Measurements from ENCODE around the gene LARGE1.

Gene LARGE1

DNA sequence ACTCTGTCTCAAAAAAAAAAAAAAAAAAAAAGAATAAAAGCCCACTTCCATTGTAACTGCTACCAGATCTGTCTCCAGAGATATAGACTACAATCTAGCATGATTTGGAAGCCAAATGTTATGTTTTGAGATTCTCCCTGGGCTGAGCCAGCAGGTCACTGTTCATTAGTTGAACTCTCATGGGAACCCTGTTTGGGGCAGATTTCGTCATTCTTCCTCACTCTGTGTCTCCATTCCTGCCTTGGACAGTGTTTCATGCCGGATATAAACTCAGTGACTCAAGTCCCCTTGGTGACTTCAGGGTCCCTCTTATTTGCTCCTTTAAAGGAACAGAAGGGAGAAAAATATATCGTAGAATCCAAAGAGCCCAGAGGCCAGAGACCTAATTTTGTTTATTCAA lies 378.1 kb downstream of the LARGE1 start:
- no peak for DNase-seq

- DNase-seq = no peak
These were observed 380.1 kb downstream of the LARGE1 start for GRCh38 chr22:33539902-33540751.

DNA sequence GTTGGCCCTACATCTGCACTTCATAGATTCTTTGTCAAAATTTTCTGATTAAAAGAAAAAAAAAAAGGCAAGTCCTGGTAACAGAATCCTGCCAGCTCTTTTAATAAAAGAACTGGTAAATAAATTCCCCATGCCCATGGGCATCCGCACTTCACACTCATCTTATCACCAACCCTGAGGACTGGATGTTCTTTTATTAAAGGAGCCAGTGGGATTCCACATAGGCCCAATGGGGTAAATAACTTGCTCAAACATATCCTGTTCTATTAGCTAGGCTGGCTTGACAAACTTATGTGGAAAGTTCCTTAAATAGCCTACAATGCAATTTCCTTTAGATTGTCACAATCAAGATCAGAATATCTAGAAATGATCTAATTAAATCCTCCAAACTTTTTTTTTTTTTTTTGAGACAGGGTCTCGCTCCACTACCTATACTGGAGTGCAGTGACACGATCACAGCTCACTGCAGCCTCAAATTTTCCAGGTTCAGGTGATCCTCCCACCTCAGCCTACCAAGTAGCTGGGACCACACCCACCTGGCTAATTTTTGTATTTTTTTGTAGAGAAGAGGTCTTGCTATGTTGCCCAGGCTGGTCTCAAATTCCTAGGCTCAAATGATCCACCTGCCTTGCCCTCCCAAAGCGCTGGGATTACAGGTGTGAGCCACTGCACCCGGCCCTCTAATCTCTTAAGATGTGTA lies 380.9 kb downstream of the LARGE1 start:
- no peak for DNase-seq

DNA sequence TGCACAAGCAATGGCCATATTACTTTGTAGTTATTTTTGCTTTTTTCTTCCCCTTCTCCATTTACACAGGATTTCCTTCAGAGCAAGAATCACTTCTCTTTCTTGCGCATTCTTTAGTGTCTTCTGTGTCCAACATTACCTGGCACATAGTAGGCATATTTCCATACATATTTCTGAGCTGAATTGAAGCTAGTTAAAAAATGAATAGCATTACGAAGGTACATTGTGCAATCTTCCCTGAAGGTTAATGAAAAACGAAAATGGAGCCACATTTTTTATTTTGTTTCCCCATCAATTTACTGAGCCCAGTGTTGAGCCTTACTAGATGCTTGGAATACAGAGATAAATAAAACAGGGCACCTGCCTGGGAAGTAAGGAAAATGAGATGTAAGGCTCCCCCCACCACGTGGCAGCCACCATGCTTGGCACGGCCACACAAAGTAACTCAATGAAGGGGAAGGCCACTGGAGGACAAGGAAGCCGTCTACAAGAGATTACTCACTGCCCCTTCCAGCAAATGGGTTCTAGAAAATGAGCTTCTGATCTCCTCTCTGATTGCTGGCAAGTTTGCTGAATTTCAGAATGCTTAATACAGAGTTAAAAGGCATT lies 381.9 kb downstream of the LARGE1 start:
- DNase-seq = no peak

GRCh38 chr22:33537059-33537458 lies 383.2 kb downstream of the LARGE1 start:
- no peak for DNase-seq

GRCh38 chr22:33535937-33536875 lies 384.1 kb downstream of the LARGE1 start:
- no peak for DNase-seq

GRCh38 chr22:33529424-33530113 lies 390.7 kb downstream of the LARGE1 start:
- DNase-seq = no peak

DNA sequence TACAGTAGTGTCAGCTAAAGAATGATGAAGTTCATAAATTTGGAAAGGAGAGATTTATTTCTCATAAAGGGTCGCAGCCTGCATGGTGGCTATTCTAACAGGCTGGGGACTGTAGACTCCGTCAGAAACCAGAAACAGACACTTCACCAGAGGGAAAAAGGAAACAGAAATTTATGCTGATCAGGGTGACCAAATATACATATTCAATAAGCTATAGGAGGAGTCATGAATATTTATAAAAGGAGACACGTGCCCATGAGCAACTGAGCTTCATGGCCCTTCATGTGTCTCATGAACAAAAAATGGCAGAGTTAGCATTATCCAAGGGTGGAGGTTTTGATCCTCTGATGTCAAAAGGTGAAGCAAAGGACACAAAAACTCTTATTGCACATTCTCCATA lies 392.1 kb downstream of the LARGE1 start:
- no peak for DNase-seq

- DNase-seq = no peak
These were observed 393.7 kb downstream of the LARGE1 start for GRCh38 chr22:33526434-33527107.

DNA sequence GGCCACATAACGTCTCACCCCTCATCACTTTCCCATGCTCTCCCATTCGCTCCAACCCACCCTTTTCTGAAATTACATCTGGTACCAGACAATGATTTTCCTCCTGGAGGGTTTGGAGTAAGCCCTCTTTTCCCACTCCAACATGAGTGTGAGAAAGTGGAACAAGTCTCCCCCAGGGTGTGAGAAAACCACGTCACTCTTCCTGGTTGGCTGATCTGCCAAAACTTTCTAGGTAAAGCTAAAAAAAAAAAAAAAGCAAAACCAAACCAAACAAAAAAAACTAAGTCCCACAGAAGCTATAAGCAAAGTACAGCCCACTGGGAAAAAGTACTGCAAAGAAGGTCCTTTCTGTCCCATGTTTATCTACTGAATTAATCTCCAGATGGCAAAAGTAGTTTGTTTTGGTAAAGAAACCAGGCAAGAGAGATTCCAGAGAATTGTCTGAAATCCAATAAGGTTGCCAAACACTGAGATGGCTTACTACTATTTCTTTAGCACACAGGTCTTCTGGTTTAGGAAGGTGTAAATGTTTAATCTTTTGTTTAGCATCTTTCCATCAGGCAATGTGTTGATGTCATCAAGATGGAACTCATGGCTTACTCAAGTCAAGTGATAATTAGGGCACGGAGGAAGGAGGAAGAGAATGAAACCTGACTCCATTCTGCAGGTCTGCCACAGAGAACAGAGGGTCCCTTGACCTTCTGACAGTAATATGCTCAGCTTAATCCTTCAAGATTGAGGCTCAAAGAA lies 395.6 kb downstream of the LARGE1 start:
- no peak for DNase-seq

- DNase-seq = no peak
These were observed 398.2 kb downstream of the LARGE1 start for GRCh38 chr22:33521879-33522665.

- DNase-seq = no peak
These were observed 399.1 kb downstream of the LARGE1 start for GRCh38 chr22:33520904-33521780.

DNA sequence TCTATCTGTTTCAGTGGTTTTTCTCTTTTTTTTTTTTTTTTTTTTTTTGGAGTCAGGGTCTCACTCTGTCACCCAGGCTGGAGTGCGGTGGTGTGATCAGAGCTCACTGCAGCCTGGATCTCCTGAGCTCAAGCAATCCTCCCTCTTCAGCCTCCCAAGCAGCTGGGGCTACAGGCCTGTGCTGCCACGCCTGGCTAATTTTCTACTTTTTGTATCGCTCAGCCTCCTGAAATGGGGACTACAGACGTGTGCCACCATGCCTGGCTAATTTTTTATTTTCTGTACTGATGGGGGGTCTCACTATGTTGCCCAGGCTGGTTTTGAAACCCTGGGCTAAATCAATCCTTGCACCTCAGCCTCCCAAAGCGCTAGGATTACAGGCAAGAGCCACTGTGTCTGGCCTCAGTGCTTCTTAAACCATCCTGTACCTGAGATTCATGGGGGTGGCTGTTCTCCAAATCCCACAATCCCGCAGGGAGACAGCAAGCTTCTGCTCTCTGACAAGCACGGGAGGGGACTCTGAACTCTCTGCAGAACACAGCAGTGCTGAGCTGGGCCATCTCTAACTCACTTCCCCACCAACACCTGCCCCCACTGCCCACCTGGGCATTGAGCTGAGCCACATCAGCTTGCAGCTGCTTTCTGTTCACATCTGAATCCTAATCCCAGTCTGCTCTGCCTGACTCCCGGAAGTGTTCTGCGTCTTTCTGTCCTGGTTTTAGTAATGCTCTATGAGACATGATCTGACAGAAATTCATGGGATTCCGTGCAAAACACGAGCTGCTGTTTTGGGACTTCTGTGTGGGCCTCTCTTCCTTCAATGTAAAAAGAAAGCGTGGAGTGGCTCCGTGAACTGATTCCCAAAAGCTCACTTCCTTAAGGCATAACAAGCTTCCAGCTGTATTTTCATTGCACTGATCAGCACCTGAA lies 400.0 kb downstream of the LARGE1 start:
- DNase-seq = no peak

DNA sequence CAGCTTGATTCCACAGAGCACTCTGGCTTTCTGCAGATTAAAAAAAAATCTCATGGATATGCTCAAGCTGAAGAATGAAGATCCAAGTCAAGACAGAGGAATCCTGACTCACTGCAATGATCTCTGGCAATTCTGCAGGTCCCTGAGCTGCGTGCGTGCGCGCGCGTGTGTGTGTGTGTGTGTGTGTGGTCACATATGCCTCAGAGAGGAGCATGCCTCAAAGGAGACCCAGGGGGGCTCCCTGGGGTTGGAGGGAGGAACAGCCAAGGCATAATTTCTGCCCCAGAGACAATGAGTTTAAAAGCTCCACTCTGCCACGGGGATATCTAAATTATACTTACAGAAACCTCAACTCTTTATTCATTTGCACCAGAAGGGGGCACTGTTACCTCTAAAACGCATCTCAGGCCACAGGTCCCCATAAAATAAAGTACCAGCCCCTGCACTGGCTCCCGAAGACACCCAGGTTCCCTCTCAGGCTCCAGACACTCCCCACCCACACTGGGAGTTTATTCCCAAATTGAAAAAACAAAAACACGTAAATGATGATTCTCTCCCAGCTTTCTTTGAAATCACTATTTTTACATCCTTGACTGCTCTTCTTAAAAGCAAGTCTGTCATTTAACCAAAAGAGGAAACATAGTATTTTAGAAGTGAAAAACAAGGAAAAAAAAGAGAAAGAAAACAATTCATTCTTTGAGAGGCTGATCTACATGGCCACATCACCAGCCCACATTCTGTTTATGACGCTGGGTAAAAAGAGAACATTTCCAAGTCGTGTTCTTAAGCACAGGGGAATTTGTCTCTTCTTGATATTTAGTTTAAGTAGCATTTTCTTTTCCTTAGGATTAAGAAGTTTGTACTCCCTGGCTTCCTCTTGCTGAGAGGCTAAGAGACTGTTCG lies 401.0 kb downstream of the LARGE1 start:
- peak in 1 of 2 experiments; percentile 17 for DNase-seq

- DNase-seq = no peak
These were observed 401.9 kb downstream of the LARGE1 start for GRCh38 chr22:33518405-33518804.

GRCh38 chr22:33515795-33516194 lies 404.5 kb downstream of the LARGE1 start:
- no peak for DNase-seq
